ENCODE data around the gene KLK4.

KLK4 gene, protein sequence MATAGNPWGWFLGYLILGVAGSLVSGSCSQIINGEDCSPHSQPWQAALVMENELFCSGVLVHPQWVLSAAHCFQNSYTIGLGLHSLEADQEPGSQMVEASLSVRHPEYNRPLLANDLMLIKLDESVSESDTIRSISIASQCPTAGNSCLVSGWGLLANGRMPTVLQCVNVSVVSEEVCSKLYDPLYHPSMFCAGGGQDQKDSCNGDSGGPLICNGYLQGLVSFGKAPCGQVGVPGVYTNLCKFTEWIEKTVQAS

DNA sequence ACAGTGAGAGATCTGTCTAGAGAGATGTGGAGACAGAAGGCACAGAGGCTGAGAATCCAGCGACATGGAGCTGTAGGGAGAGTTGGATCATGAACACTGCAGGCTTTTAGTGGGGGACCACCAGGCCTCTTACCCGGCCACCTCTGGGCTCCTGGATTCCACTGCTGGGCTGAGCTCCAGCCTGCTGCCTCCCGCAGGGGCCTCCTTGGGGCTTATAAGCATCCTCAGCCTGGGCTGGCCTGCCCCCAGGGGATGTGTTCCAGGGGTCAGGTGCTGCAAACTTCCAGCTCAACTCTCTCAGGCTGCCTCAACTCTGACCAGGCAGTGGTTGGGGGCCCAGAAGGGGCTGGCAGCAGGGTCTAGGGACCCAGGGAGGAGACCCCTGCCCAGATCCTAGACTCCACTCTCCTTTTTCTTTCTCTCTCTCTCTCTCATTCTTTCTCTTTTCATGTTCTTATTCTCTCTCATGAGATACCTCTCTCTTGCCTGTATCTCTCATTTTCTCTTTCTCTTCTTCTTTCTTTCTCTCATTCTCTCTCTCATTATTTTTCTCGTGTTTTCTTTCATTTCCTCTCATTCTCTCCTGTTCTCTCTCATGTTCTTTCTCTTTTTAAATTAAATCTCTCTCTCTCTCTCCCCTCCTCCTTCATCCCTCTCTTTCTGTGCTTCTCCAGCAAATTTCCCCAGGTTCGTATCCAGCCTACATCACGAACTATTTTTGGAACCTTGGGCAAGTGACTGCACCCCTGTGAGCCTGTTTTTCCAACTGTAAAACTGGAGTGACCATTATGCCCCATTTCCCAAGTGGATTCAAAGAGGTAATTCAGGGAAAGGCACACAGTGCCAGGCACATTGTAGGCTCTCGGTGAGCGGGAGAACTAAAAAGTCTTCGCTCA, at the start of gene KLK4:
TSS of gene KLK4 (minus strand) at position 190 of the 896 bp plus-strand sequence. CDS start 657 bp downstream, outside the sequence.
- no peak for DNase-seq

DNA sequence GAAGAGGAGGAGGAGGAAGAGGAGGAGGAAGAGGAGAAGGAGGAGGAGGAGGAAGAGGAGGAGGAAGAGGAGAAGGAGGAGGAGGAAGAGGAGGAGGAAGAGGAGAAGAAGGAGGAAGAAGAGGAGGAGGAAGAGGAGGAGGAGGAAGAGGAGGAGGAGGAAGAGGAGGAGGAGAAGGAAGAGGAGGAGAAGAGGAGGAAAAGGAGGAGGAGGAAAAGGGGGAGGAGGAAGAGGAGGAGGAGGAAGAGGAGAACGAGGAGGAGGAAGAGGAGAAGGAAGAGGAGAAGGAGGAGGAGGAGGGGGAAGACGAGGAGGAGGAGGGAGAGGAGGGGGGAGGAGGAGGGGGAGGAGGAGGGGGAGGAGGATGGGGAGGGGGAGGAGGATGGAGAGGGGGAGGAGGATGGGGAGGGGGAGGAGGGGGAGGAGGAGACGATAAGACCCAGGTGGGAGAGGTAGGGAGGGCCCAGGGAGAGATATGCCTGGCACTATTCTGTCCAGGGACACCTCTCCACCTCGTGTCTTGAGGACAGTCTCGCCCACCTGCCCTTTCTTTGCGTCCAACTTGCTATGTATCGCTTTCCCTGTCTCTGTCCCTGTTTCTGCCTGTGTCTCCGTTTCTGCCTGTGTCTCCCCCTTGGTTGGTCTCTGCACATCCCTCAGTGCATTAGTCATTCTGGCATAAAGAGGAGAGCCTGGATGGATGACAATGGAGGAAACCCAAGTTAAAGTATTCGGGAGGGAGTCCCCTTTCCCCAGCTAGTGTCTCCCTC, 48.7 kb upstream of the KLK4 start:
- no peak for DNase-seq

DNA sequence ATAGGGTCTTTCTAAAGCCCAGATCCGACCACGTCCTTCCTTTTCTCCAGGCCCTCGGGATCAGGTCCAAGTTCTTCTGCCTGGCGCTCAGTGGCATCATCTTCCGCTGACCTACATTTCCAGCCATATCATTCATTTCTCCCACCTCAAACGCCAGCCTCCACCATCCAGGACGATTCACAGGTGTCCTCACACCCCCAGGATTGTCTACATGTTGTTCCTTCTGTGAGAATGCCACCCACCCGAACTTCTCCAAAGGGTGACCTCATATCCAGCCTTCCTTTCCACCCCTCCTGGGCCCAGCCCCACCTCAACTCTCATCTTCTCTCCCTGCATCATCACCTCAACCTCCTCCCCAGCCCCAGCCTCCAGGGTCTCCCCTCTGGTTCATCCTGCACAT, 46.4 kb upstream of the KLK4 start:
- no peak for DNase-seq

DNA sequence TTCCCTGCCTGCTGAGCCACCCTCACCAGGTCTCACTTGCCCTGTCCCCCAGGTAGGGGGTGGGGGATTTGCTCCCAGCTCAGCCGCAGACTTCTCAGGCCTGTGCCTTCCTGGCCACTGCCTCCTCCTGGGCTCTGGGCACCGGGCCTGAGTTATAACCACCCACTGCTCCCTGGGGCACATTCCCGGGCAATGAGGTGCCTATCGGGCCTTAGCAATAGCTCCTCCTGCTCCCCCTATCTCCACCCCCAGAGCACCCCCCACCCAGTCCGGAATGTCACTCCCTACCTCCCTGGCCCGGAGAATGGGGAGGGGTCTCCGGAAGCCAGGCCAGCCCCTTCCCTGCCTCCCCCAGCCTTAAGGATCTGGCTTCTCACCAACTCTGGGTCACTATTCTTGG, 41.7 kb upstream of the KLK4 start, which contains the start of gene KLK5:
TSS of gene KLK5 (minus strand) at position 129 of the 400 bp plus-strand sequence. CDS start 381 bp downstream, outside the sequence.
- no peak for DNase-seq

- DNase-seq: no peak
Observed at GRCh38 chr19:50949861-50950260, 38.7 kb upstream of the KLK4 start.

DNA sequence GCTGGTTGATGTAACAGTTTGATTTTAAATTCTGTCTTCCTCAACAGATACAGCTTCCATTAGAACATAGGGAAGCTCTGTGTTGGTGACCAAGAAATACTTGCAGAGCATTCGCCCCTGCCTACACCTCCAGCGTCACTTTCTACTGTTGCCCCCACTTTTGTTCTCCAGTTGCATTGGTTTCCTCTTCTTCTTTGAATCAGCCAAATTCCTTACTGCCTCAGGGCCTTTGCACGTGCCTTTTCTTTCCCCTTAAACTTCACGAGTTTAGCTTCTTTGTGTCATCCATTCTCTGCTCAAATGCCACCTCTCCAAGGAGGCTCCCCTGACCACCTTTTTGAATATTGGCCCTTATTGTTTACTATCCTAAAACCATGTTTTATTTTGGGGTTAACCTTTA, 35.9 kb upstream of the KLK4 start:
- no peak for DNase-seq

GRCh38 chr19:50944795-50945194, 33.6 kb upstream of the KLK4 start:
- DNase-seq: no peak

DNA sequence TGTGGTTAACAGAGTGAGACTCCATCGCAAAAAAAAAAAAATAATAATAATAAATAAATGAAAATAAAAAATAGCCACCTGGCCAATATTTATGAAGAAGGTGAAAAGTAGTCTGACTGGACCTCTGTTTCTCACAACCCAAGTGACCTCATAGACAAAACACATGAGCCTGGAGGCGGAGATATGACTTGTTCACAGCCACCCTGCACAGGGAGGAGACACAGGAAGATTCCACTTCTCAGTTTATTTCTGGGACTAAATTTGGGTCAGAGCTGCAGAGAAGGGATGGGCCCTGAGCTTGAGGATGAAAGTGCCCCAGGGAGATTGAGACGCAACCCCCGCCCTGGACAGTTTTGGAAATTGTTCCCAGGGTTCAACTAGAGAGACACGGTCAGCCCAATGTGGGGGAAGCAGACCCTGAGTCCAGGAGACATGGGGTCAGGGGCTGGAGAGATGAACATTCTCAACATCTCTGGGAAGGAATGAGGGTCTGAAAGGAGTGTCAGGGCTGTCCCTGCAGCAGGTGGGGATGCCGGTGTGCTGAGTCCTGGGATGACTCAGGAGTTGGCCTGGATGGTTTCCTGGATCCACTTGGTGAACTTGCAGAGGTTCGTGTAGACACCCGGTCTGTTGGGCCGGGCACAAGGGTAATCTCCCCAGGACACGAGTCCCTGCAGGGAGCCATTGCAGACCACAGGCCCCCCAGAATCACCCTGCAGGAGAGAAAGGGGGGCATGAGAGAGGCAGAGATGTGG, 32.1 kb upstream of the KLK4 start:
- no peak for DNase-seq

DNA sequence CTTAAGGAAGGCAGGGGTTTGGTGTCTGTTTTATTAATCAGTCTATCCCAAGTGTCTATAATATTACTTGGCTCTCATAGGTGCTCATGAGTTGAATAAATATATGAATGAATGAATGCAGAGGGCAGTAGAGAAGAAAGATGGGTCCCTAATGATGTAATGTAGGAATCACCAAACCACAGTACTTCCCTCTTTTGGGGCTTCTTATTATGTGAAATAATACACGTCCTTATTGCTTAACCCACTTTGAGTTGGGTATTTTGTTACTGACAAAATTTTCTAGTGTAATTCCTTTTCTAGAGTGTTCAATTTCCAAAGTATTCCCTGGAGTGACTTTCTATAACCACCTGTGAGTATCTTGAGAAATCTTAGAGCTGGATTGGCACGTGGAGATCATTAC, 28.4 kb upstream of the KLK4 start:
- DNase-seq: no peak

DNA sequence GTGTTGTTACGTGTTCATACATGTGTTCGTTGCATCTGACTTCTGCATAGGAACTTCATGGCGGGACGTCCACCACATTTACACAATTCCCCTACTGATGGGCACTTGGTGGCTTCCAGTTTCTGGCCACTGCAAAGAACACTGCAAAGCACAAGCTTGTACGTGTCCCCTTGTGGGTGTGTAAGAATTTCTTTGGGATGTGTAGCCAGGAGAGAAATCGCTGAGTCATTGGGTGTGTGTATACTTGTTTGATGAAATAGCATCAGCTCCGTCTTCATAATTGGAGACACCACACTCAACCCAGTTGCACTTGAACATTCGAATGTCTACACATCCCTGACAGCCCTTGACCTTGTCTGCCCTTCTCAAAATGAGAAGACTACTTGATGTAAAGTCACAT, 22.4 kb upstream of the KLK4 start:
- DNase-seq: no peak

GRCh38 chr19:50932690-50933083, 21.5 kb upstream of the KLK4 start:
- DNase-seq: no peak

DNA sequence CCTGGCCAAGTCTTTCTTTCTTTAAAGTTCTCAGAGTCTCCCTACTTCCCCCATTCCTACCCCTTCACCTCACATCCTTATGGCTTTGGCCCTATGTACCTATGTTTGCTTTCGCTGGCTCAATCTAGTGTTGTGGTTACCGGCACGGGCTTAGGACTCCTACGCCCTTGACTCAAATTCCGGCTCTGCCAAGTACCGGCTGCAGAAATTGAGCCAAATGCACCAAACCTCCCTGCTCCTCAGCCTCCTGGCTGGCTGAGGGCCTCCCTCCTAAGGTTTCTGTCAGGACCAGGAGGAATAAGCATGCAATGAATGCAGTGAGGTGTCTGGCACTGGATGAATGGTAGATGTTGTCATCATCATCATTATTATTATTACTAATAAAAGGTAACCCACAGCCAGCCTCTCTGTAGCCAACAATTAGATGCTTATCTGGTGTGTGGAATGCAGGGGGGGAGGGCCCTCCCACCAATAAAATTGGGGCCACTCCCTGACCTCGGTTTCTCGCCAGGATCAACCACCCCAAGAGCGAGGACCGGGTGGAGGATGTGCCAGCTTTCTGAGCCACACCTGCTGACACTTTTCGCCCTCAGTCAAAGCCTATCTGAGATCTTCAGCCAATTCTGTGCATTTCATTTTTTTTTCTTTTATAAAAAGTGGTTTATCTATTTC, 21.0 kb upstream of the KLK4 start:
- DNase-seq: no peak

DNA sequence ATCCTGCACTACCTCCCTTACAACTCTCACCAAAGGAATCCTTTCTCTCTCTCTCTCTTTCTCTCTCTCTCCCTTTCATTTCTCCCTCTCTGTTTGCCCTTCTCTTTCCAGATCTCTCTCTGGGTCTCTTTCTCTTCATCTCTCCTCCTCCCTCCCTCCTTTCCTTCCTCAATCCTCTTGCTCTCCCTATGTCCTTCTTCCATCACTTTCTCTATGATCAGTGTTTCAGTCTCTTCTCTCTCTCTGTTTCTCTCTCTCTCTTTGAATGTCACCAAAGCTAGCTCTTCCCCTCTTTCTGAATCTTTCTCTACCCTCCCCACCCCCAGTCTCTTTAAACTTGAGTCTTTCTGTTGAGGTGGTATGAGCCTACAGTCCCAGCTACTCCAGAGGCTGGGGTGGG, 19.8 kb upstream of the KLK4 start:
- DNase-seq: no peak

GRCh38 chr19:50928831-50929230, 17.6 kb upstream of the KLK4 start:
- peak; percentile 40 for DNase-seq

DNA sequence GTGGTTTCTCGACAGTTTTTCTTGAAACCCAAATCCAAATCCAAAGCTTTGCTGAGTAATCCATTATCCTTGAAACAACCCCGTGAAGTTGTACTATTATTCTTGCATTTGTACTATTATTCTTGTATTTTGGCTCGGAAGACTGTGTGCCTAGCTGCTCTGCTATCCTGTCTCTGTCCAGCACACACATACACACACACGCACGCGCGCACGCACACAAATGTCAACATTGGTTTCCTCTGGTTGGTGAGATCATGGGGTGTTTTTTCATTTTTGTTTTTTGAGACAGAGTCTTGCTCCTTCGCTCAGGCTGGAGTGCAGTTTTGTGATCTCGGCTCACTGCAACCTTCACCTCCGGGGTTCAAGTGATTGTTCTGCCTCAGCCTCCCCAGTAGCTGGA, 14.9 kb upstream of the KLK4 start:
- no peak for DNase-seq

DNA sequence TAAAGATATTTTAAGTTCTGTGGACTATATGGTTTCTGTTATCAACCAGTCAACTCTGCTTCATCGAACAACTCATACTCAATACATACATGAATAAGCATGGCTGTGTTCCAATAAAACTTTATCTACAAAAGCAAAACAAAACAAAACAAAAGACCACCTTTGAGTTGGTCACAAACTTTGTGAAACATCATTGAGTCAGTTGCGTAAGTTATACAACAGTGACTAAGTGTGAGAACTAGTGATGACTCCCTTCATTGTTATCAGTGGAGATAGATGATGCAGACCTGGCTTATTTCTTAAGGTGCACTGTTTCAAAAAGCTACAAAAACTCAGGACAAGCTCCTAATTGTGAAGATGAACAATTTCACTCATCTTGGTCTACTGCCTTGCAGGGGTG, 14.5 kb upstream of the KLK4 start:
- DNase-seq: no peak

DNA sequence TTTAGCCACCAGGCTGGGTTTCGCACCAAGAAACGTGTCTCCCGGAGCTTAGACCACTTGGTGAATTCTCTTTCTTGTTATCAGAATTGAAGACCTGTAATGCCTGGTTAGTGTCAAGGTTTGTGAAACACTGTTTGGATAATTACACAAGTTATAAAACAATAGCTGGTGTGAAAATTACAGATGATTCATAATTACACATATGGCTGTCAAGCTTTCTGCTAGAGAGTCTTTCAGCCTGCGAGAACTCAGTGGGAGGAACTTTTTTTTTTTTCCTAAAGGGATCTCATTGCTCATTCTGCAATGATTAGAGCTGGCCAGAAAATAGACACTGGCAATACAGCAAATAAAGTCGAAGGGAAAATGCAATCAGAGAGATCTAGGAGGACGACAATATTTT, 13.4 kb upstream of the KLK4 start:
- no peak for DNase-seq

- DNase-seq: peak; percentile 66
Observed at GRCh38 chr19:50922317-50922853, 11.2 kb upstream of the KLK4 start.

GRCh38 chr19:50921426-50922316, 10.5 kb upstream of the KLK4 start:
- DNase-seq: peak; percentile 28

- DNase-seq: no peak
Observed at GRCh38 chr19:50916069-50916468, 4.9 kb upstream of the KLK4 start.

Data from DMS79 treated with DMSO at 0.1 percent for 48 hours (cell line).